PC-3 (cell line): ENCODE data around the gene UNC5B. TPM values are rescaled to one million over a fixed set of nuclear protein-coding genes. Genes with fewer than 3 reads are reported as not detected.

Experiments
- ATAC-seq: fragments of 200-7000 bp; cut with Tn5 transposase; 2 replicates; pipeline ENCODE4 v1.9.1; 2020; ENCODE audit warnings: mild to moderate bottlenecking, moderate library complexity
- BruUV-seq: library from RNA; stranded (reverse); fragments of 400-500 nt; replicated peaks from 2 replicates; lab custom pipeline; 2021; lab: Mats Ljungman, UMichigan
- CTCF ChIA-PET: fragments of 300-600 bp; sonication (Branson Sonifier 250); formaldehyde crosslinking; loops from one replicate; lab custom pipeline; 2022; ENCODE audit warnings: antibody characterized with exemption; lab: Charles Lee
- POLR2A ChIA-PET: fragments of 300-600 bp; sonication (Branson Sonifier 250); formaldehyde crosslinking; loops from one replicate; lab custom pipeline; 2022; ENCODE audit warnings: antibody characterized with exemption; ENCODE audit not compliant: unreplicated experiment; lab: Charles Lee
- DNase-seq: peaks from one replicate; pipeline ENCODE4 v3.0.0-alpha.2; 2015
- H2AFZ ChIP-seq: fragments of 300-600 bp; sonication (generic); 2 replicates; pipeline ENCODE4 v1.6.0; 2016; ENCODE audit warnings: antibody characterized with exemption, low read length
- H3F3A ChIP-seq: fragments of 300-600 bp; sonication (generic); one replicate; pipeline ENCODE4 v1.6.0; 2017; ENCODE audit warnings: antibody characterized with exemption, low read length, control low read depth, mild to moderate bottlenecking; ENCODE audit not compliant: unreplicated experiment
- H3K27ac ChIP-seq: fragments of 300-600 bp; sonication (generic); 2 replicates; pipeline ENCODE4 v1.5.1; 2016; ENCODE audit warnings: mild to moderate bottlenecking, low read length
- H3K27me3 ChIP-seq: fragments of 300-600 bp; sonication (generic); 2 replicates; pipeline ENCODE4 v1.6.1; 2016; ENCODE audit warnings: low read length, mixed read lengths
- H3K36me3 ChIP-seq: fragments of 300-600 bp; sonication (generic); 2 replicates; pipeline ENCODE4 v1.6.1; 2016; ENCODE audit warnings: low read depth, mixed run types, low read length, mixed read lengths
- H3K4me1 ChIP-seq: fragments of 300-600 bp; sonication (generic); 2 replicates; pipeline ENCODE4 v1.5.1; 2016; ENCODE audit warnings: low read length; ENCODE audit not compliant: insufficient read depth
- H3K4me2 ChIP-seq: fragments of 300-600 bp; sonication (generic); 2 replicates; pipeline ENCODE4 v1.6.0; 2016; ENCODE audit warnings: low read length
- H3K4me3 ChIP-seq: fragments of 300-600 bp; sonication (generic); 2 replicates; pipeline ENCODE4 v1.5.1; 2016; ENCODE audit warnings: mild to moderate bottlenecking, low read length, mixed read lengths
- H3K79me2 ChIP-seq: fragments of 300-600 bp; sonication (generic); 2 replicates; pipeline ENCODE4 v1.6.1; 2017; ENCODE audit warnings: low read length, mixed read lengths
- H3K9ac ChIP-seq: fragments of 300-600 bp; sonication (generic); 2 replicates; pipeline ENCODE4 v1.6.0; 2016; ENCODE audit warnings: mild to moderate bottlenecking, low read length
- H3K9me2 ChIP-seq: fragments of 300-600 bp; sonication (generic); replicated peaks from 2 replicates; pipeline ENCODE4 v1.6.1; 2016; ENCODE audit warnings: mixed run types, low read length, mixed read lengths
- H3K9me3 ChIP-seq: fragments of 300-600 bp; sonication (generic); 2 replicates; pipeline ENCODE4 v1.6.1; 2016; ENCODE audit warnings: low read length, mixed read lengths
- H4K20me1 ChIP-seq: fragments of 300-600 bp; sonication (generic); 2 replicates; pipeline ENCODE4 v1.6.1; 2016; ENCODE audit warnings: low read length, mixed read lengths
- CTCF ChIP-seq: fragments of 300-600 bp; sonication (generic); conservative IDR thresholded peaks from 2 replicates; pipeline ENCODE4 v1.5.1; 2017; ENCODE audit warnings: antibody characterized with exemption, low read depth, mild to moderate bottlenecking, low read length
- EZH2 ChIP-seq: fragments of 300-600 bp; sonication (generic); IDR thresholded peaks from one replicate; pipeline ENCODE4 v1.6.1; 2017; ENCODE audit warnings: antibody characterized with exemption, mild to moderate bottlenecking, low read length; ENCODE audit not compliant: unreplicated experiment
- EZH2phosphoT487 ChIP-seq: fragments of 300-600 bp; sonication (generic); IDR thresholded peaks from 2 replicates; pipeline ENCODE4 v1.6.1; 2018; ENCODE audit warnings: mild to moderate bottlenecking, antibody characterized with exemption, low read length, borderline replicate concordance
- intact Hi-C: fragments of 100-400 bp; cut with micrococcal nuclease; formaldehyde crosslinking; loops from 2 replicates; pipeline ENCODE4 v1.9.0; 2023
- total RNA-seq: library from RNA; depleted of rRNA; stranded (reverse); fragments of >200 nt; gene quantifications from 2 replicates; pipeline ENCODE4 v1.2.3, GENCODE V29; 2014

UNC5B gene
- total RNA-seq, 1 experiment from 2014 or later, result 0.26 TPM

DNA sequence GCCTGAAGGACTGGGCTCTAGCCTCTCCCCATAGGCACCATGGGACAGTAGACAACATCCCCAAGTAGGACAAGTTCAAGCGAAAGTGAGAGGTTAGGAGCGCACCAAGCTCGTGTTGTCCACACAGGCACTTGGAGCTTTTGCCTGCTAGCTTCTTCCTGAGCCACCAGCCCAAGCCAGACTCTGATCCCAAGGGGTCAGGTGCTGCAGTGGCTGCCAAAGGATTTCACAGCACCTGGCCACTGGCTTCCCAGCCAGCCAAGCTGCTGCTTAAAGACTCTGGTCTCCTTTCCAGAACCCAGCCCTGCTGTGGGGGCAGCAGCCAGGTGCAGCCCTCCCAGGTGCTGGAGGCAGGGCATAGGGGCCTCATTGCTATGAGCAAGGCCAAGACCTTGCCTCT lies 33.0 kb upstream of the UNC5B start:
- H3K9me3 ChIP-seq, result no peaks in the 10 kb centered on the region
- no peak for ATAC-seq
- H3K27ac ChIP-seq, result no peak overlapping the region
- no peaks in the 10 kb centered on the region for H3K79me2 ChIP-seq
- peaks cover 43% of the 10 kb centered on the region for H3K27me3 ChIP-seq
- TF ChIP-seq EZH2 (no peak), CTCF (no peak), EZH2phosphoT487 (no peak)
- ChIA-PET CTCF (no interaction called here), POLR2A (no interaction called here)
- H3K36me3 ChIP-seq, result no peaks in the 10 kb centered on the region
- no peak for DNase-seq
- no TSS peak for BruUV-seq
- intact Hi-C loops, result no loop called here
- no peaks in the 10 kb centered on the region for H4K20me1 ChIP-seq
- H3F3A ChIP-seq, result no peaks in the 10 kb centered on the region
- no peak overlapping the region for H3K4me2 ChIP-seq
- no peak overlapping the region for H2AFZ ChIP-seq
- no peak overlapping the region for H3K4me3 ChIP-seq
- H3K9me2 ChIP-seq, result no peaks in the 10 kb centered on the region
- no peaks in the 10 kb centered on the region for H3K4me1 ChIP-seq
- H3K9ac ChIP-seq, result no peak overlapping the region

- intact Hi-C loops, result no loop called here
- H3K4me1 ChIP-seq, result no peaks in the 10 kb centered on the region
- no peak overlapping the region for H3K9ac ChIP-seq
- TF ChIP-seq EZH2 (no peak), CTCF (no peak), EZH2phosphoT487 (no peak)
- H2AFZ ChIP-seq, result no peak overlapping the region
- POLR2A ChIA-PET, result no interaction called here
- H3K4me3 ChIP-seq, result no peak overlapping the region
- no peaks in the 10 kb centered on the region for H3K79me2 ChIP-seq
- peaks cover 26% of the 10 kb centered on the region for H3K27me3 ChIP-seq
- H3K9me2 ChIP-seq, result no peaks in the 10 kb centered on the region
- no peaks in the 10 kb centered on the region for H3F3A ChIP-seq
- ATAC-seq (no peak), DNase-seq (no peak)
- H3K36me3 ChIP-seq, result no peaks in the 10 kb centered on the region
- CTCF ChIA-PET, result no interaction called here
- H4K20me1 ChIP-seq, result no peaks in the 10 kb centered on the region
- no peak overlapping the region for H3K4me2 ChIP-seq
- H3K9me3 ChIP-seq, result no peaks in the 10 kb centered on the region
- H3K27ac ChIP-seq, result no peak overlapping the region
- BruUV-seq, result no TSS peak
These were observed 27.9 kb upstream of the UNC5B start for GRCh38 chr10:71184421-71184820.

- ATAC-seq (no peak), DNase-seq (no peak)
- H3K27ac ChIP-seq, result no peak overlapping the region
- H3K79me2 ChIP-seq, result no peaks in the 10 kb centered on the region
- H3K9ac ChIP-seq, result no peak overlapping the region
- peaks cover 26% of the 10 kb centered on the region for H3K27me3 ChIP-seq
- H3K4me1 ChIP-seq, result no peaks in the 10 kb centered on the region
- no TSS peak for BruUV-seq
- no peaks in the 10 kb centered on the region for H3K9me3 ChIP-seq
- ChIA-PET CTCF (no interaction called here), POLR2A (no interaction called here)
- H3F3A ChIP-seq, result no peaks in the 10 kb centered on the region
- intact Hi-C loops, result no loop called here
- H3K4me3 ChIP-seq, result no peak overlapping the region
- H2AFZ ChIP-seq, result no peak overlapping the region
- H3K36me3 ChIP-seq, result no peaks in the 10 kb centered on the region
- TF ChIP-seq EZH2phosphoT487, result no peak
- H4K20me1 ChIP-seq, result no peaks in the 10 kb centered on the region
- no peaks in the 10 kb centered on the region for H3K9me2 ChIP-seq
- H3K4me2 ChIP-seq, result no peak overlapping the region
These were observed 27.2 kb upstream of the UNC5B start for GRCh38 chr10:71185209-71185608.
